A673 (cell line): ENCODE results near the gene ADAMTSL3.

Source experiments
- CTCF ChIP-seq: fragments of 300-800, 200-600 bp; sonication (generic); conservative IDR thresholded peaks from 2 replicates; pipeline ENCODE4 v1.5.1; 2017; ENCODE audit warnings: low read depth, mild to moderate bottlenecking, antibody characterized with exemption, low read length, moderate library complexity, mixed read lengths
- EZH2 ChIP-seq: fragments of 200-600 bp; sonication (generic); IDR thresholded peaks from 2 replicates; pipeline ENCODE4 v1.6.1; 2017; ENCODE audit warnings: borderline replicate concordance, low read depth, mild to moderate bottlenecking, mixed read lengths, antibody characterized with exemption, low read length; ENCODE audit not compliant: poor library complexity, severe bottlenecking

GRCh38 chr15:83959477-83959876 lies 305.6 kb downstream of the ADAMTSL3 start:
- no peak for TF ChIP-seq CTCF
- TF ChIP-seq EZH2 = no peak
